Keratinocyte (primary cell): ENCODE data around the gene HOXB13. TPM values are rescaled to one million over a fixed set of nuclear protein-coding genes. Genes with fewer than 3 reads are reported as not detected.

Experiments
- DNase-seq: peaks from one replicate; pipeline ENCODE4 v3.0.0-alpha.2; 2011; ENCODE audit warnings: low read depth, missing footprints, low spot score
- FAIRE-seq: peaks from 2 replicates; lab custom pipeline; 2011; peaks lifted over from hg19 to GRCh38; lab: Jason Lieb, UNC
- H2AFZ ChIP-seq: 2 replicates; pipeline ENCODE4 v1.6.0; 2012; ENCODE audit warnings: low read length, control low read depth, inconsistent platforms; ENCODE audit not compliant: control insufficient read depth
- H3K27ac ChIP-seq: 2 replicates; pipeline ENCODE4 v1.5.1; 2011; ENCODE audit warnings: low read length; ENCODE audit not compliant: control insufficient read depth, insufficient read depth
- H3K27me3 ChIP-seq: 3 replicates; pipeline ENCODE4 v1.6.0; 2011; ENCODE audit warnings: low read length; ENCODE audit not compliant: control insufficient read depth, insufficient read depth; ENCODE audit errors: extremely low read depth
- H3K36me3 ChIP-seq, 2 experiments: 2 replicates in 1 of 2; 3 replicates in 1 of 2; pipeline ENCODE4 v1.5.1; 2011; ENCODE audit warnings: low read length in 2 of 2, mild to moderate bottlenecking in 1 of 2; ENCODE audit not compliant: control insufficient read depth in 2 of 2, insufficient read depth in 2 of 2; ENCODE audit errors: extremely low read depth in 1 of 2
- H3K4me1 ChIP-seq: 3 replicates; pipeline ENCODE4 v1.5.1; 2011; ENCODE audit warnings: low read length; ENCODE audit not compliant: control insufficient read depth, insufficient read depth; ENCODE audit errors: extremely low read depth
- H3K4me2 ChIP-seq: 3 replicates; pipeline ENCODE4 v1.6.0; 2011; ENCODE audit warnings: low read depth, low read length; ENCODE audit not compliant: control insufficient read depth, insufficient read depth; ENCODE audit errors: extremely low read depth
- H3K4me3 ChIP-seq, 3 experiments: fragments of 200-600 bp in 1 of 3; sonication (generic) in 1 of 3; 2 replicates in 2 of 3; 3 replicates in 1 of 3; pipeline ENCODE4 v1.5.1; 2011 to 2016; ENCODE audit warnings: low read length in 3 of 3, mild to moderate bottlenecking in 3 of 3, control low read depth in 2 of 3, inconsistent platforms in 1 of 3, low read depth in 1 of 3, mixed read lengths in 1 of 3, mixed run types in 1 of 3, moderate library complexity in 1 of 3; ENCODE audit not compliant: control insufficient read depth in 2 of 3, insufficient read depth in 2 of 3; ENCODE audit errors: extremely low read depth in 1 of 3
- H3K79me2 ChIP-seq: 2 replicates; pipeline ENCODE4 v1.6.0; 2012; ENCODE audit warnings: low read length; ENCODE audit not compliant: control insufficient read depth, insufficient read depth
- H3K9ac ChIP-seq: 3 replicates; pipeline ENCODE4 v1.6.0; 2011; ENCODE audit warnings: low read length; ENCODE audit not compliant: control insufficient read depth, insufficient read depth; ENCODE audit errors: extremely low read depth
- H3K9me1 ChIP-seq: 3 replicates; pipeline ENCODE4 v1.6.0; 2011; ENCODE audit warnings: low read length; ENCODE audit not compliant: control insufficient read depth, insufficient read depth; ENCODE audit errors: extremely low read depth
- H3K9me3 ChIP-seq: 2 replicates; pipeline ENCODE4 v1.5.1; 2012; ENCODE audit warnings: low read depth, low read length; ENCODE audit not compliant: control insufficient read depth
- H4K20me1 ChIP-seq: 3 replicates; pipeline ENCODE4 v1.6.0; 2011; ENCODE audit warnings: low read length; ENCODE audit not compliant: control insufficient read depth, insufficient read depth; ENCODE audit errors: extremely low read depth
- EZH2 ChIP-seq: IDR thresholded peaks from one replicate; pipeline ENCODE4 v1.6.1; 2012; ENCODE audit warnings: inconsistent platforms, mild to moderate bottlenecking, low read length, moderate library complexity
- dilution Hi-C: fragments of 300-500 bp; cut with MboI; formaldehyde crosslinking; loops from one replicate; pipeline ENCODE4 v1.7.0; 2020; ENCODE audit warnings: low sequenced_read_pairs; ENCODE audit not compliant: extremely low pct_ligation_motif_present
- polyA plus RNA-seq, 5 experiments: library from polyadenylated mRNA; depleted of rRNA in 3 of 5; stranded (reverse) in 3 of 5; stranded (forward) in 1 of 5; unstranded in 1 of 5; fragments of >200 nt; gene quantifications; 1 replicate in 1 of 5; 2 replicates in 3 of 5; 3 replicates in 1 of 5; pipeline versions ENCODE4 v1.2.1 to v1.2.3, GENCODE V29; 2011 to 2012; ENCODE audit warnings: missing spikeins in 2 of 5, low read depth in 1 of 5, low replicate concordance in 1 of 5
- TF ChIP-seq, protein P1 (sequence below), 3 experiments: IDR thresholded peaks in 1 of 3; conservative IDR thresholded peaks in 1 of 3; optimal IDR thresholded peaks in 1 of 3; 2 replicates in 2 of 3; 3 replicates in 1 of 3; pipeline versions ENCODE3 to v1.5.1; 2011; ENCODE audit warnings: low read length in 3 of 3, mild to moderate bottlenecking in 3 of 3, moderate library complexity in 2 of 3, control low read depth in 1 of 3, inconsistent platforms in 1 of 3; ENCODE audit not compliant: insufficient read depth in 2 of 3; ENCODE audit errors: extremely low read depth in 1 of 3

The HOXB13 gene
- polyA plus RNA-seq, 1 donor (not counting 4 experiments of a cell fraction or from before 2014, with no cell fraction given), result not detected

DNA sequence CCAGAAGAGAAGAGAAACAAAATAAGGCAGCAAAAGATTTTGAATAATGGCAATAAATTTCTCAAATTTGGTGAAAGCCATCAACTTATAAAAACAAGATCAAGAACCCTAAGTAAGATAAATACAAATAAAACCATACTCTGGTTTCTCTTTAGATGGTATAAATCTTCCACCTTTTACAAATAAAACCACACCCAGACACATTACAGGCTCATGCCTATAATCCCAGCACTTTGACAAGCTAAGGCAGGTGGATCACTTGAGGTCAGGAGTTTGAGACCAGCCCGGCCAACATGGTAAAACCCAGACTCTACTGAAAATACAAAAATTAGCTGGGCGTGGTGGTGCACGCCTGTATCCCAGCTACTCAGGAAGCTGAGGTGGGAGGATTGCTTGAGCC is 44.7 kb upstream of the HOXB13 start:
- Histone ChIP-seq H3K4me3 (no peak overlapping the region), H3K27ac (no peak overlapping the region), H4K20me1 (no peaks in the 10 kb centered on the region), H3K9ac (no peak overlapping the region), H3K4me2 (no peak overlapping the region), H3K79me2 (no peaks in the 10 kb centered on the region), H3K9me1 (no peaks in the 10 kb centered on the region), H3K4me1 (no peaks in the 10 kb centered on the region), H2AFZ (no peak overlapping the region), H3K27me3 (no peaks in the 10 kb centered on the region), H3K9me3 (no peaks in the 10 kb centered on the region), H3K36me3 (no peaks in the 10 kb centered on the region)
- DNase-seq, result no peak
- no peak for FAIRE-seq
- no peak for TF ChIP-seq EZH2
- TF ChIP-seq, protein P1, sequence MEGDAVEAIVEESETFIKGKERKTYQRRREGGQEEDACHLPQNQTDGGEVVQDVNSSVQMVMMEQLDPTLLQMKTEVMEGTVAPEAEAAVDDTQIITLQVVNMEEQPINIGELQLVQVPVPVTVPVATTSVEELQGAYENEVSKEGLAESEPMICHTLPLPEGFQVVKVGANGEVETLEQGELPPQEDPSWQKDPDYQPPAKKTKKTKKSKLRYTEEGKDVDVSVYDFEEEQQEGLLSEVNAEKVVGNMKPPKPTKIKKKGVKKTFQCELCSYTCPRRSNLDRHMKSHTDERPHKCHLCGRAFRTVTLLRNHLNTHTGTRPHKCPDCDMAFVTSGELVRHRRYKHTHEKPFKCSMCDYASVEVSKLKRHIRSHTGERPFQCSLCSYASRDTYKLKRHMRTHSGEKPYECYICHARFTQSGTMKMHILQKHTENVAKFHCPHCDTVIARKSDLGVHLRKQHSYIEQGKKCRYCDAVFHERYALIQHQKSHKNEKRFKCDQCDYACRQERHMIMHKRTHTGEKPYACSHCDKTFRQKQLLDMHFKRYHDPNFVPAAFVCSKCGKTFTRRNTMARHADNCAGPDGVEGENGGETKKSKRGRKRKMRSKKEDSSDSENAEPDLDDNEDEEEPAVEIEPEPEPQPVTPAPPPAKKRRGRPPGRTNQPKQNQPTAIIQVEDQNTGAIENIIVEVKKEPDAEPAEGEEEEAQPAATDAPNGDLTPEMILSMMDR (optimal IDR thresholded peaks at IDR 0.05 in 1 of 3, IDR thresholded peaks at IDR 0.05 in 1 of 3, conservative IDR thresholded peaks at IDR 0.05 in 1 of 3; ENCODE audit: extremely low read depth in 1 of 3, insufficient read depth in 2 of 3, low read length in 3 of 3), result no peak
- dilution Hi-C loops, result loop anchor here (25.0 kb wide), 1 partner anchor 111 kb away; no protein-coding TSS in a partner anchor

DNA sequence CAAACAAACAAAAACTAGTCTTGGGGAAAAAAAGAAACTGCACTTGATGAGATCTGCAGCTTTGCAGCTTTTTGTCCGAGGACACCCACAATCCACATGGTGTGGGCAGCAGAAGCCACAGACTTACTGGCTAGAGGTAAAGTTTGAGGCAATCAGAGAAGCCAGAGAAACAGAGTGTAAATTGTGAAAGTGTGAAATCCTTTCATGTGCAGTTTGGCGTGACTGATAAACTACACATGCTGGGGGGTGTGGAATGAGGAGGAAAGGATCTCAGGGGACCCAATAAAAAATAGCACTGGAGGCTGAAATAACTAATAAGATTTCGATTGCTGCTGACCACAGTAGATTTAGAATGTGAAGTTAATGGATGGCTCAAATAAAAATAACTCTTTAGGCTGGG is 42.4 kb upstream of the HOXB13 start:
- Histone ChIP-seq H3K27ac (no peak overlapping the region), H3K4me2 (no peak overlapping the region), H3K36me3 (no peaks in the 10 kb centered on the region), H3K4me3 (no peak overlapping the region), H4K20me1 (no peaks in the 10 kb centered on the region), H2AFZ (no peak overlapping the region), H3K9me3 (no peaks in the 10 kb centered on the region), H3K27me3 (no peaks in the 10 kb centered on the region), H3K9ac (no peak overlapping the region), H3K4me1 (no peaks in the 10 kb centered on the region), H3K9me1 (no peaks in the 10 kb centered on the region), H3K79me2 (no peaks in the 10 kb centered on the region)
- no peak for FAIRE-seq
- dilution Hi-C loops, result loop anchor here (25.0 kb wide), 1 partner anchor 109 kb away; no protein-coding TSS in a partner anchor
- DNase-seq, result no peak
- no peak for TF ChIP-seq EZH2
- TF ChIP-seq, protein P1 (optimal IDR thresholded peaks at IDR 0.05 in 1 of 3, IDR thresholded peaks at IDR 0.05 in 1 of 3, conservative IDR thresholded peaks at IDR 0.05 in 1 of 3; ENCODE audit: extremely low read depth in 1 of 3, insufficient read depth in 2 of 3, low read length in 3 of 3), result no peak
